HL-60 (cell line): ENCODE data around the gene CSNK1G3.

Source experiments
- DNase-seq, 2 experiments: peaks; one replicate each; pipeline ENCODE4 v3.0.0-alpha.2; 2010 to 2020; ENCODE audit warnings: low read depth in 1 of 2, low spot score in 1 of 2
- H3K27ac ChIP-seq: fragments of 250-450 bp; sonication (Bioruptor Pico); replicated peaks from 2 replicates; pipeline ENCODE4 v1.5.1; 2020; ENCODE audit warnings: mild to moderate bottlenecking, moderate library complexity
- H3K27me3 ChIP-seq: fragments of 250-450 bp; sonication (Bioruptor Pico); 2 replicates; pipeline ENCODE4 v1.5.1; 2021; ENCODE audit warnings: mild to moderate bottlenecking, moderate library complexity; ENCODE audit not compliant: insufficient read depth, poor library complexity, severe bottlenecking
- H3K4me3 ChIP-seq: replicated peaks from 2 replicates; pipeline ENCODE4 v1.5.1; 2011; ENCODE audit warnings: mild to moderate bottlenecking, control low read depth, low read length; ENCODE audit not compliant: insufficient read depth
- GABPA ChIP-seq: IDR thresholded peaks from 2 replicates; pipeline ENCODE4 v1.6.1; 2012; ENCODE audit warnings: low read depth
- POLR2AphosphoS5 ChIP-seq: IDR thresholded peaks from 2 replicates; pipeline ENCODE4 v1.6.1; 2012; ENCODE audit warnings: low read depth
- SPI1 ChIP-seq: IDR thresholded peaks from 2 replicates; pipeline ENCODE4 v1.6.1; 2012; ENCODE audit warnings: low read depth, mild to moderate bottlenecking, borderline replicate concordance
- TF ChIP-seq, protein P1 (sequence below): IDR thresholded peaks from one replicate; pipeline ENCODE4 v1.5.1; 2011; ENCODE audit warnings: low read length, control low read depth, inconsistent platforms; ENCODE audit not compliant: insufficient read depth
- TF ChIP-seq, protein P2 (sequence below): IDR thresholded peaks from 2 replicates; pipeline ENCODE4 v1.6.1; 2012; ENCODE audit warnings: low read depth; ENCODE audit not compliant: insufficient replicate concordance

The CSNK1G3 gene

GRCh38 chr5:123515904-123516303, 3.9 kb downstream of the CSNK1G3 start:
- DNase-seq: no peak
- H3K27me3 ChIP-seq: no peaks in the 10 kb centered on the region
- TF ChIP-seq, protein P1, sequence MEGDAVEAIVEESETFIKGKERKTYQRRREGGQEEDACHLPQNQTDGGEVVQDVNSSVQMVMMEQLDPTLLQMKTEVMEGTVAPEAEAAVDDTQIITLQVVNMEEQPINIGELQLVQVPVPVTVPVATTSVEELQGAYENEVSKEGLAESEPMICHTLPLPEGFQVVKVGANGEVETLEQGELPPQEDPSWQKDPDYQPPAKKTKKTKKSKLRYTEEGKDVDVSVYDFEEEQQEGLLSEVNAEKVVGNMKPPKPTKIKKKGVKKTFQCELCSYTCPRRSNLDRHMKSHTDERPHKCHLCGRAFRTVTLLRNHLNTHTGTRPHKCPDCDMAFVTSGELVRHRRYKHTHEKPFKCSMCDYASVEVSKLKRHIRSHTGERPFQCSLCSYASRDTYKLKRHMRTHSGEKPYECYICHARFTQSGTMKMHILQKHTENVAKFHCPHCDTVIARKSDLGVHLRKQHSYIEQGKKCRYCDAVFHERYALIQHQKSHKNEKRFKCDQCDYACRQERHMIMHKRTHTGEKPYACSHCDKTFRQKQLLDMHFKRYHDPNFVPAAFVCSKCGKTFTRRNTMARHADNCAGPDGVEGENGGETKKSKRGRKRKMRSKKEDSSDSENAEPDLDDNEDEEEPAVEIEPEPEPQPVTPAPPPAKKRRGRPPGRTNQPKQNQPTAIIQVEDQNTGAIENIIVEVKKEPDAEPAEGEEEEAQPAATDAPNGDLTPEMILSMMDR: no peak
- TF ChIP-seq GABPA (no peak), SPI1 (no peak), POLR2AphosphoS5 (no peak)
- TF ChIP-seq, protein P2, sequence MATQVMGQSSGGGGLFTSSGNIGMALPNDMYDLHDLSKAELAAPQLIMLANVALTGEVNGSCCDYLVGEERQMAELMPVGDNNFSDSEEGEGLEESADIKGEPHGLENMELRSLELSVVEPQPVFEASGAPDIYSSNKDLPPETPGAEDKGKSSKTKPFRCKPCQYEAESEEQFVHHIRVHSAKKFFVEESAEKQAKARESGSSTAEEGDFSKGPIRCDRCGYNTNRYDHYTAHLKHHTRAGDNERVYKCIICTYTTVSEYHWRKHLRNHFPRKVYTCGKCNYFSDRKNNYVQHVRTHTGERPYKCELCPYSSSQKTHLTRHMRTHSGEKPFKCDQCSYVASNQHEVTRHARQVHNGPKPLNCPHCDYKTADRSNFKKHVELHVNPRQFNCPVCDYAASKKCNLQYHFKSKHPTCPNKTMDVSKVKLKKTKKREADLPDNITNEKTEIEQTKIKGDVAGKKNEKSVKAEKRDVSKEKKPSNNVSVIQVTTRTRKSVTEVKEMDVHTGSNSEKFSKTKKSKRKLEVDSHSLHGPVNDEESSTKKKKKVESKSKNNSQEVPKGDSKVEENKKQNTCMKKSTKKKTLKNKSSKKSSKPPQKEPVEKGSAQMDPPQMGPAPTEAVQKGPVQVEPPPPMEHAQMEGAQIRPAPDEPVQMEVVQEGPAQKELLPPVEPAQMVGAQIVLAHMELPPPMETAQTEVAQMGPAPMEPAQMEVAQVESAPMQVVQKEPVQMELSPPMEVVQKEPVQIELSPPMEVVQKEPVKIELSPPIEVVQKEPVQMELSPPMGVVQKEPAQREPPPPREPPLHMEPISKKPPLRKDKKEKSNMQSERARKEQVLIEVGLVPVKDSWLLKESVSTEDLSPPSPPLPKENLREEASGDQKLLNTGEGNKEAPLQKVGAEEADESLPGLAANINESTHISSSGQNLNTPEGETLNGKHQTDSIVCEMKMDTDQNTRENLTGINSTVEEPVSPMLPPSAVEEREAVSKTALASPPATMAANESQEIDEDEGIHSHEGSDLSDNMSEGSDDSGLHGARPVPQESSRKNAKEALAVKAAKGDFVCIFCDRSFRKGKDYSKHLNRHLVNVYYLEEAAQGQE: no peak
- H3K4me3 ChIP-seq: no peak overlapping the region
- no peak overlapping the region for H3K27ac ChIP-seq

DNA sequence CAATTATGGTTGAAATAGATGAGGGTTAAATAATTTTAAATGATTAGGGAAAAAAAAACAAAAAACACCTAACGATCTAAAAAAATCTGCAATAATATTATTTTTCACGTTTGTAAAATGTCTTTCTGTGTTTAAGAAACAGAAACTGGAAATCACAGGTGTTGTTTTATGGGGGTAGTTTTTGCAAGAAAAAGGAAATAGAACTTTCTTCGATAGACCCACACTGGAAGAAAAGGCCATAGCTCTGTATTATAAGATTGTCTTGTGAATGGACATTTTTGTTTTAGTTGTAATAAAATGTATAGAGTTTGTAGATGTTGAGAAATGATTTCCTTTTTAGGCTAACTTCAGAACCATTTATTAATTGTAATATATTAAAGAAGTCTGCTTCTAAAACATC, 5.5 kb downstream of the CSNK1G3 start:
- TF ChIP-seq, protein P2: no peak
- TF ChIP-seq SPI1: no peak
- no peak for TF ChIP-seq POLR2AphosphoS5
- TF ChIP-seq, protein P1: no peak
- TF ChIP-seq GABPA: no peak
- no peak overlapping the region for H3K4me3 ChIP-seq
- no peaks in the 10 kb centered on the region for H3K27me3 ChIP-seq
- H3K27ac ChIP-seq: no peak overlapping the region
- DNase-seq: no peak

DNA sequence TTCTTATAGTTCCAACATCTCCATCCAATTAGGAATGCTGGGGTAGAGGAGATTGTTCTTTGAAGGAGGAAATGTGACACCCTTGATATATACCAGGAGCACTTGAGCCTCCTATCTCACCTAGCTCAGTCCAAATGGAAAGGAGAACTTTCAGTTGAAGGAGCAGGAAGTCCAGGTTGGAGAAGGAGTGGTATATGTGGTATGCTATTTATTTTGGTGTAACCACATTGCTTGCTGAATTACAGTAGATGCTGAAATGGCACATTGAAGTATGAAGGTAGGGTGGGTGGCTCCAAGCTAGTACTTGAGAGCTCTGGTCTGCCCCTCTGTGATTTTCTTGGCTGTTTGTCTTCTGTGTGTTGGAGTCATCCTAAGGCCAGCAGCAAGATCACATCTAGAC, 6.1 kb downstream of the CSNK1G3 start:
- DNase-seq: no peak
- H3K4me3 ChIP-seq: no peak overlapping the region
- no peaks in the 10 kb centered on the region for H3K27me3 ChIP-seq
- no peak for TF ChIP-seq SPI1
- TF ChIP-seq, protein P1: no peak
- TF ChIP-seq, protein P2: no peak
- no peak for TF ChIP-seq GABPA
- TF ChIP-seq POLR2AphosphoS5: no peak
- H3K27ac ChIP-seq: no peak overlapping the region
